ENCODE measurements around the gene UBC.

UBC gene

DNA sequence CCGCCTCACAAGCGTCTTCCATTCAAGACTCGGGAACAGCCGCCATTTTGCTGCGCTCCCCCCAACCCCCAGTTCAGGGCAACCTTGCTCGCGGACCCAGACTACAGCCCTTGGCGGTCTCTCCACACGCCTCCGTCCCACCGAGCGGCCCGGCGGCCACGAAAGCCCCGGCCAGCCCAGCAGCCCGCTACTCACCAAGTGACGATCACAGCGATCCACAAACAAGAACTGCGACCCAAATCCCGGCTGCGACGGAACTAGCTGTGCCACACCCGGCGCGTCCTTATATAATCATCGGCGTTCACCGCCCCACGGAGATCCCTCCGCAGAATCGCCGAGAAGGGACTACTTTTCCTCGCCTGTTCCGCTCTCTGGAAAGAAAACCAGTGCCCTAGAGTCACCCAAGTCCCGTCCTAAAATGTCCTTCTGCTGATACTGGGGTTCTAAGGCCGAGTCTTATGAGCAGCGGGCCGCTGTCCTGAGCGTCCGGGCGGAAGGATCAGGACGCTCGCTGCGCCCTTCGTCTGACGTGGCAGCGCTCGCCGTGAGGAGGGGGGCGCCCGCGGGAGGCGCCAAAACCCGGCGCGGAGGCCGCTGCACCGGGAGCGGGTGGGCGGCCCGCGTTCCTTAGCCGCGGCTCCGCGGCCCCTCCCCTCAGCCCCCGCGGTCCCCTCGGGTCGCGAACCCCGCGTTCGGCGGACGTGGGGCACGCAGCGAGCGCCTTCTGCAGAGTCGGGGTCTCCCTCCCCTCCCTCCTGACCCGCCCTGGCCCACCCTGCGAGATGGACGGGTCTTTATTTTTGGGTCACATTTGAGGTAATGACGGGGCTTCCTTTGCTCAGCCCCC is at the start of gene UBC:
UBC (minus strand) TSS at position 259 of the 847 bp plus-strand sequence. CDS start 879 bp downstream, outside the sequence.
- DNase-seq (ENCODE audit: low read depth in 2 of 2), result peak; percentile 87

DNA sequence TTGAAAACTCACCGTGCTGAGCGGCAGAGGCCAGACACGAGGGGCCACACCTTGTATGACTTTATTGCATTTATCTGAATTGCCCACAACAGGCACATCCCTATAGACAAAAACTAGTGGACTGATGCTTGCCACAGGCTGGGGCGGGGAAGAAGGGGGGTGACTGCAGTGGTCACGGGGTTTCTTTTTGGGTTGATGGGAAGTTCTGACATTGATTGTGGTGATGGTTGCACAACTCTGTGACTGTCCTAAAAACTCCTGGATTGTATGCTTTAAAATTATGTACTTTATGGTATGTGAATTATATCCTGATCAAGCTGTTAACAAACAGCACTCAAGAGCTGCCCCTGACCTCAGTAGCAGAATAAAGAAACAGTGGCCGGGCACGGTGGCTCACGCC is 48.8 kb upstream of the UBC start:
- no peak for DNase-seq (ENCODE audit: low read depth in 2 of 2)

DNA sequence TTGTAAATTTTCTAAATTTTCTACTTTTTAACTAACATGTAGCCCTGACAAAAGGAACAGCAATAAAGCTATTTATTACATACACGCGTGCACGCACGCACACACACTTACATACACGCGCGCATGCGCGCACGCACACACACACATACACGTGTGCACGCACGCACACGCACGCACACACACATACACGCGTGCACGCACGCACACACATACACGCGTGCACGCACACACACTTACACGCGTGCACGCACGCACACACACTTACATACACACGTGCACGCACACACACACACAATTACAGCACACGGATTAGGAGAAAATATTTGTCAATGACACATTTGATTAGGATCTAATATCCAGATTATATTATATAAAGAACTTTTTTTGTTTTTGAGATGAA is 46.6 kb upstream of the UBC start:
- no peak for DNase-seq (ENCODE audit: low read depth in 2 of 2)

DNA sequence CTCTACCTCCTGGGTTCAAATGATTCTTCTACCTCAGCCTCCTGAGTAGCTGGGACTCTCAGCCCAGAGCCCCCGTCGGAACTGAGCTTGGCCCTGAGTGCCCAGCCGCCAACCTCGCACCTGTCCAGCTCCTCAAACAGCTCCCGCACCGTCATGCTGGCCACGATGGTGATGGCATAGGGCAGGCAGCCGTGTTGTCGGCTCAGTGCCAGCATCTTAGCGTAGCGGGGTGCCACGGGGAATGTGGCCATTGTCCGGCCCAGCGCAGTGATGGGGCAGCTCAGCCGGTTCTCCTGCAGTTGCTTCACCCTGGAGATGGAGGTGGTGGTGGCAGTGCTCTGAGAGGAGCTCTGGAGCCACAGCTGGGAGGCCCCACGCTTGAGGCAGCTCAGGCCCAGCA is 42.1 kb upstream of the UBC start:
- no peak for DNase-seq (ENCODE audit: low read depth in 2 of 2)

DNA sequence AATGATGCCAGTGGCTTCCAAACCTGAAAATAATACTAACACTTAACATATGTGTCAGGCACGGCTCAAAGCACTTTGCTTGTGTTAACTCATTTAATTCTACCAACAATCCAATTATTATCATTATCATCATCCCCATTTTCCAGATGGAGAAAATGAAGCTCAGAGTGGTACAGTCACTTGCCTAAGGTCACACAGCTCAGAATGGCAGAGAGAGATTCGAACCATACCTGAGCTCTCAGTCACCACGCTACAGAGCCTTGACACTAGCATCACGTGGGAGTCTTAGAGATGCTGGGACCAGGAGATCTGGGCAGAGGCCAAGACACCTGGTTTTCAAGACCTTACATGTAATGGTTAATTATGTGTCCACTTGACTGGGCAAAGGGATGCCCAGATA is 40.3 kb upstream of the UBC start:
- no peak for DNase-seq (ENCODE audit: low read depth in 2 of 2)

DNA sequence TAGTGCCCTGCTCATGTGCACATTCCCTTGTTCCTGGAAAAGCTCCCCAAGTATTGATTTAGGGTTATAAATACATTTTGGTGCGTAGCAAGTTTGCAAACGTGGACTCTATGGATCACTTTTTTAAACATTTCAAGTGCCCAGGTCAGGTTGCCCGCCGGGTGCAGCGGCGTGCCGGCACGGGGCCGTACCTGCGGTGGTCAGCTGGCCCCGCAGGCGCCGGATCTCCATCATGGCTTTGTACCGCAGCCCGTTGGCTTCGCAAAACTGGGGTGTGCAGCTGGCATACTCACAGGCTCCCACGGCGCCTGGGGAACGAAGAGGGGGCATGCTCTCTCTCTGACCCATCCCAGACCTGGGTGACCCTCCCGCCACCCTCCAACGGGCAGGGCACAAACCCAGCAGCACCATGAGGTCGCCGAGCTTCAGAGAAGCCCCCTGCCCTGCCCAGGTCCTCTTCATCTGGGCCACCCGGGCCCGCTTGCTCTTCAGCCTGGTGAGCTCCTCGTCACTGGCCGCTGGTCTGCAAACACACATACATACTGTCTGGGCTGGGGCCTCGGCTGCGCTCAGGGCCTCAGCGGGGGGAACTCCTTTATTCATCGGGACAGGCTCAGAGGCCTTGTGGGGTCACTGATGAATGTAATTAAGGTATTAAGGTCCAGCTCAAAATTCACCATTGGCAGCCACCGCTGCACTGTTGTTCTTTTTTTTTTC is 39.4 kb upstream of the UBC start:
- no peak for DNase-seq (ENCODE audit: low read depth in 2 of 2)

- DNase-seq (ENCODE audit: low read depth in 2 of 2), result no peak
These were observed 38.4 kb upstream of the UBC start for GRCh38 chr12:124952801-124953200.

- no peak for DNase-seq (ENCODE audit: low read depth in 2 of 2)
These were observed 37.8 kb upstream of the UBC start for GRCh38 chr12:124952295-124952694.

DNA sequence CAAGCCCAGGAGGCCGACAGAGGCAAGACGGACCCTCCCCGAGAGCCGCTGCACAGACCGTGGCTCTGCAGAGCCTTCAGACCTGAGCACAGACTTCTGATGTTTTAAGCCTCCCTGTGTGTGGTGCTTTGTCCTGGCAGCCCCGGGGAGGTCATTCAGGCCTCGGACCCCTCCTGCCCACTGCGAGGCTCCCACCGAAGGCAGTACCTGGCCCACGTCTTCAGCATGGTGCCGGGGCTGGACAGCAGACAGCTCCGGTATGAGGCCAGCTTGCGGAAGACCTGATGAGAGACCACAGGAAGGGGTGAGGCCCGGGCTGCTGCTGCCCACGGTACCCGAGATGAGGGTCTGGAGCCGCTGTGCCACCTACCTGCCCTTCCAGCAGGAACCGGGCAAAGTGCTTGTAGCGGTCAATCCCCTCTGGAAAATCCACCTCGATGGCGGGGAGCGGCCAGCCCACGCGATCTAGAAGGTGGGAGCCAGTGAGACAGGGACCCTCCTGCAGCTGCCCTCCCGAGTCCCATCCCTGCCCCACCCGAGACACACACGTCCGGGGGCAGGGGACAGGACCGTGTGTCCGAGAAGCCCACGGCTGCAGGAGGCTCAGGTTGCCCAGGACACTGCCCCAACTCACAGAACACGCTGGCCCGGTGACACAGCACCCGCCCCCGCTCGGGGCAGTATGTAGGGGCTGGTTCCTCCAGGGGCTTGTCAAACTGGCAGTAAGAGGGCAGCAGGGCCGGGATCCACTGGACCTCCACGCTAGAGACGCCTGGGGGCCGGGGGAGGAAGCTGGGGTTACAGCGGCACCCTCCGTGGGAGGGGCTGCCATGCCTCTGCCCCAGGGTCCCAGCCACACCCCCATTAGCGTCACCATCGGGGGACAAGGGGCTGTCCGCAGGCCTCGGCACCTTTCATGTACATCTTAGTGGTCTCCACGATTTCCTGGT is 35.6 kb upstream of the UBC start:
- no peak for DNase-seq (ENCODE audit: low read depth in 2 of 2)

DNA sequence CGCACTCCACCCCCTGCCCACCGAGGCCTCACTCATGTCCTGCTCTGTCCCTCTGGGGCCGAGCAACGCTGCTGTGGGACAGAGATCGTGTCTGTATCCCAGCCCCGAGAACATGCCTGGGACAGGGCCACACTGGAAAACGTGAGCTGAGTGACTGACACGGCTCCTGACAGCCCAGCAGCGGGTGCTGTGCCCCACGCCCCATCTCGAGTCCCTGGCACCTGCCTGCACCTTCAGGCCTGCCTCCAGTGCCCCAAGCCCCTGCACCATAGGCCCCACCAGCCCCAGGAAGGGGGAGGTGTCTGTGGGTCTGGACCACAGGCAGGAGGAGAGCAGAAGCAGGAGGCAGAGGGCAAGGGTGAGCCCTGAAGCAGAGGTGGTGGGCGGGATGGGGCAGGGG is 34.6 kb upstream of the UBC start:
- no peak for DNase-seq (ENCODE audit: low read depth in 2 of 2)

DNA sequence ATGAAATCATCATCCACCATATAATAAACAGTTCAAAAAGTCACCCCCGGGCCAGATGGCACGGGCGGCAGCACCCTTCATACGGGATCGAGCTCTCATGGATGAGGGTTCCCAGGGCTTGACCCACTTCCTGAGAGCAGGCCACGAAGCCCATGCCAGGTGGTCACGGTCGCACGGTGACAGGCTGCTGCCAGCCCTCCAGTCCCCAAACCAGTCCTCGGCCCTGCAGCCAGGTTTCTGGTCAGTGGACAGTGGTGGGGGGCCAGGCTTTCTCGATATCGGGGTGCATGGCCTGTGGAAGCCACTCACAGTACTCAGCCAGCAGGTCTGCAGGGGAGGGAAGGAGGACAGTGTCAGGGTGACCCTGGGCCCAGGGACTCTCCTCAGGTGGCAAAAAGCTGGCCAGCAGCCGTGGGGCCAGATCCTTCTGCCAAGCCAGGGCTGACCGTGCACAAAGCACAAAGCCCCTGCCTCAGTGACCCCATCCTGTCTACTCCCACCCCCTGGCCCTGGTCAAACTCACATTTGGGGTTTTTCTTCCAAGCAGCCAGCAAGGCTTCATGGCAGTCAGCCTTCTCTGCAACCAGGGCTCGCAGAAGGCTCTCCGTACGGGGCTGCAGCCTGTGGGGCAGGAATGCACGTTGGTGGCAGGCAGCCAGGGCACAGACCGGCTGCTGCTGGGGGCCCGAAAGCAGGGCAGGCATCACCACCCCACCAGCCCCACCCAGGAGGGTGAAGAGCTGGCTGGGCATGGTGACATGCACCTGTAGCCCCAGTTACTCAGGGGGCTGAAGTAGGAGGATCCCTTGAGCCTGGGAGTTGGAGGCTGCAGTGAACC is 33.3 kb upstream of the UBC start:
- no peak for DNase-seq (ENCODE audit: low read depth in 2 of 2)

- DNase-seq (ENCODE audit: low read depth in 2 of 2), result no peak
These were observed 32.6 kb upstream of the UBC start for GRCh38 chr12:124947013-124947412.

DNA sequence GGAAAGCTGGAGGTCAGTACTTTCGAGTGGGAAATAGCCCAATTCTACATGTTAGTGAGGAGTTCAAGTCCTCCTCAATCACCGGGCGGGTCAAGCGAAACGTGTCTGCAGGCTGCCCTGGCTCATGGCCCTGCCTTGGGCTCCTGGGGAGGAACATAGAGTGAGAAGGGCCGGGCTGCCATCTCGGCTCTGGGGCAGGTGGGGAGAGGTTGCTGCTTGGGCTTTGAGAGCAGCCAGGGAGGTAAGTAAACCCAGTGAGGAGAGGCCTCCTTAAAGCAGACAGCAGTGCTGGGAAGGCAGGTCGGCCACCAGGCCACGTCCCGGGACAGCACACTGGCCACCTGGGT is 32.0 kb upstream of the UBC start:
- DNase-seq (ENCODE audit: low read depth in 2 of 2), result no peak

GRCh38 chr12:124941170-124941527 is 26.7 kb upstream of the UBC start:
- no peak for DNase-seq (ENCODE audit: low read depth in 2 of 2)

- DNase-seq (ENCODE audit: low read depth in 2 of 2), result peak; percentile 55 to 66
These were observed 26.1 kb upstream of the UBC start for GRCh38 chr12:124940393-124941169.

DNA sequence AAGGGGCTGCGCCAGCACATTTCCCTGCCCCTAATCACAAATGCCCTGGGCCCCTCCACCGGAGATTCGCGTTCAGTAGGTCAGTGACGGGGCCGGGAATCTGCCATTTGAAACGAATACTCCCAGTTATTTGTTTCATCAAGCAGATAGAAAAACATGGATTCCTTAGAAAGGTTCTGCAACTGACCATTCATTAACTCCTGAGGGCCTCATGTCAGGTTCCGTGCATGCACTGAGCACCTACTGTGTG is 25.6 kb upstream of the UBC start:
- no peak for DNase-seq (ENCODE audit: low read depth in 2 of 2)

- DNase-seq (ENCODE audit: low read depth in 2 of 2), result peak; percentile 96
These were observed 25.1 kb upstream of the UBC start for GRCh38 chr12:124939421-124940142.

DNA sequence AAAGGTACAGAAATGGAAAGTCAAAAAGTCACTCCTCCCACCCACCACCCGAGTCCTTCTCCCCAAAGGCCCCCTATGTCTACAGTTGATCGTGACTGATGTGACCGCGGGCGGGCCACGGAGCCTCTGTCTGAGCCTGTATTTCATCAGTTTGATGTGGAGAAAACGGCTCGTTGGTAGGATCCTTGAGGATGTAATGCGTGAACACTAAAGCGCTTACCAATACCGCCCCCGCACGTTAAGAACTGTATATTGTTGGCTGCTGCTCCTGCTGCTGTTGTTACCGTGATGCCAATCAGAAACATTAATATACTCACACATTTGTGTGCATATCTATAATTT is 24.6 kb upstream of the UBC start:
- DNase-seq (ENCODE audit: low read depth in 2 of 2), result no peak

GRCh38 chr12:124938587-124938986 is 24.1 kb upstream of the UBC start:
- DNase-seq (ENCODE audit: low read depth in 2 of 2), result peak in 1 of 2 experiments; percentile 43

- no peak for DNase-seq (ENCODE audit: low read depth in 2 of 2)
These were observed 23.7 kb upstream of the UBC start for GRCh38 chr12:124938108-124938507.

Measured in fibroblast of skin of left biceps (primary cell).